Dermis blood vessel endothelial cell (primary cell): Measurements from ENCODE around the gene LPAR2. TPM values are rescaled to one million over a fixed set of nuclear protein-coding genes. Genes with fewer than 3 reads are reported as not detected.
"Not testable (repeated sequence)": the region's sequence is repeated elsewhere in the genome, so short reads cannot be mapped to it uniquely, and the experiment has no call there.

ENCODE experiments used
- DNase-seq: peaks from one replicate; pipeline ENCODE4 v3.0.0; 2010
- total RNA-seq: library from RNA; depleted of rRNA; stranded (reverse); fragments of >200 nt; gene quantifications from 2 replicates; pipeline ENCODE4 v1.2.3, GENCODE V29; 2014

LPAR2 gene
- total RNA-seq: 0.42 and 1.0 TPM in 2 replicates

- DNase-seq: no peak
Observed at GRCh38 chr19:19627621-19628500, at the start of gene LPAR2. Gene LPAR2, minus strand, starts transcription at chr19:19628220. Its CDS starts 945 bp downstream, at chr19:19627275.

- DNase-seq: no peak
Observed at GRCh38 chr19:19677579-19677978, 49.6 kb upstream of the LPAR2 start.

DNA sequence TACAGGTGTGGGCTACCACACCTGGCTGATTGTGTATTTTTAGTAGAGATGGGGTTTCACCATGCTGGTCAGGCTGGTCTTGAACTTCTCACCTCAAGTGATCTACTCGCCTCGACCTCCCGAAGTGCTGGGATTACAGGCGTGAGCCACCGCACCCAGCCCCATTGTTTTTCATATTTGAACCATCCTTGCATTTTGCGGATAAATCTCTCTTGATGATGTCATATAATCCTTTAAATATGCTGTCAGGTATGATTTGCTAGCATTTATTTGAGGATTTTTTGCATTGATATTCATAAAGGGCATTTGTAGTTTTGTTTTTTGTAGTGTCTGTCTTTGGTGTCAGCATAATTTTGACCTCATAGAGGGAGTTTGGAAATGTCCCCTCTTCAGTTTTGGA lies 46.3 kb upstream of the LPAR2 start:
- no peak for DNase-seq

GRCh38 chr19:19672816-19673215 lies 44.8 kb upstream of the LPAR2 start:
- no peak for DNase-seq

DNA sequence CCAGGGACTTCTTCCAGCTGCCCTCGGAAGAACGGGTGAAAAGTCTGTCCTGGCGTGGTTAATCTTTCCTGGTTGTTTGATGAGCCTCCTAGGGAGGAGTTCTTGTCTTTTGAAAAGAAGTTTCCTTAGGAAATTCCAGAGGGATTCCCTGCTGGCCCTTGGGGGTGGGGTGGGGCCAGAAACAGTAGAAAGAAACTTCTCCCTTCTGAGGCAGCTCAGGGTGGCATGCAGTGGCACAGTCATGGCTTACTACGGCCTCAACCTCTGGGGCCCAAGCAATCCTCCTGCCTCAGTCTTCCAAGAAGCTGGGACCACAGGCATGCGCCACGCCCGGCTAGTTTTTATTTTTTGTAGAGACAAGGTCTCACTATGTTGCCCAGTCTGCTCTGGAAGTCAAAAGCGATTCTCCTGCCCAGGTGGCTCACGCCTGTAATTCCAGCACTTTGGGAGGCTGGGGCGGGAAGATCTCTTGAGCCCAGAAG lies 42.1 kb upstream of the LPAR2 start:
- DNase-seq: no peak

- peak; percentile 95 for DNase-seq
Observed at GRCh38 chr19:19668230-19669012, 40.4 kb upstream of the LPAR2 start, which contains the start of gene ZNF101. Gene ZNF101, plus strand, starts transcription at chr19:19668839. Its CDS starts 125 bp downstream, at chr19:19668964.

- not testable (repeated sequence) for DNase-seq
Observed at GRCh38 chr19:19665420-19665948, 37.5 kb upstream of the LPAR2 start.

DNA sequence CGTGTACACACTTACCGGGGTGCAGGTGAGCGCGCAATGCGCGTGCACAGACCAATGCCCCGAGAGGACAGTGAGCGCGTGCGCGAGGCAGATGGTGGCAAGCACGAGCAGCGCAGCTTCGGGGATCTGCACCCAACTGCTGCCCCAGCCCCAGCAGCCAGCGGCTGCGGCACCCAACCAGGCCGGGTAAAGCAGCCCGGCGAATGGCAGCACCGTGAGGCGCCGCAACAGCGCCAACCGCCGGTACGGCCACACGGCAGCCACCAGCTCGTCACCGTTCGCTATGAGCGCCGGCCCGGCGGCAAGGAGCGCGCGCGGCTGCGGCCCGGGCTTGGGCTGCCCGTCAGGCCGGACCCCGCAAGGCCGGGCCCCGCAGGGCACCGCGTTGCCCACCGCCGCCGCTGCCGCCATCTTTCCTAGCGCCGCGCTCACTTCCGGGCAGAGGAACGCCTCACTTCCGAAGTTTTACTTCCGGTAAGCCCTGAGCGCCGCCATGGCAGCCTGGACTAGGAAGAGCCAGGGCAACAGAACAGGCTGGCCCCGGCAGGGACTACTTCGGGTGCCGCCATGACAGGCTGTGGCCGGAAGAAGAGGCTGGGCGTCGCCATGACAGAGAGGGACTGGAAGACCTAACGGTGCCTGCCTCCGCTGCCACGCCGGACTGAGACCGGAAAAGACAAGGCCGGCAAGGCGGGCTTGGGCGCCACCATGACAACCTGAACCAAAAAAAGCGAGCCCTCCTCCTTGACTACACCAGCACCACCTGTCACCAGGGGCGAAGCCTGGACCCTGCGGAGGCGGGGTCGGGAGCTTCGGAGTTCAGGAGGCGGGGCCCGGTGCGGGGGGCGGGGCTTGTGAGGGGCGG lies 35.5 kb upstream of the LPAR2 start, which contains the start of gene ATP13A1:
ATP13A1 (minus strand) TSS at position 421 of the 865 bp plus-strand sequence; CDS start at position 411, 10 bp downstream.
- peak; percentile 97 for DNase-seq

GRCh38 chr19:19662871-19663255 lies 34.8 kb upstream of the LPAR2 start:
- DNase-seq: no peak

DNA sequence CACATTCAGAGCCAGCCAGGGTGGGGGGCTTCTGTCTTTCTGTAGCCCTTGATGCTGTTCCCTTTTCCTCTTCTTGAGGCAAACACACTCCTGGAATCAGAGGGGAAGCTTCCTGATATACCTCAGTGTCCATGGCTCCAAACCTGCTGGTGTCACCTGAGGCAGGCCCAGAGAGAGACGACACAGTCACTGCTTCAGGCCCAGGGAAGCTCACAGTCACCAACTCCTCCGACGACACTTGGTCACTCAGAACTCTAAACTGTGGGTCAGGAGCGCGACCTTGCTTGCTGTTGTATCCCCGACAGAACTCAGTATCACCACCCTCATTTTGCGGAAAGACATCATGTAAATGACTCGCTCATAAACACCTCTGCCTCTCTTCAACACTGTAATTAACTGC lies 34.3 kb upstream of the LPAR2 start:
- DNase-seq: no peak

GRCh38 chr19:19661675-19662251 lies 33.7 kb upstream of the LPAR2 start:
- no peak for DNase-seq

DNA sequence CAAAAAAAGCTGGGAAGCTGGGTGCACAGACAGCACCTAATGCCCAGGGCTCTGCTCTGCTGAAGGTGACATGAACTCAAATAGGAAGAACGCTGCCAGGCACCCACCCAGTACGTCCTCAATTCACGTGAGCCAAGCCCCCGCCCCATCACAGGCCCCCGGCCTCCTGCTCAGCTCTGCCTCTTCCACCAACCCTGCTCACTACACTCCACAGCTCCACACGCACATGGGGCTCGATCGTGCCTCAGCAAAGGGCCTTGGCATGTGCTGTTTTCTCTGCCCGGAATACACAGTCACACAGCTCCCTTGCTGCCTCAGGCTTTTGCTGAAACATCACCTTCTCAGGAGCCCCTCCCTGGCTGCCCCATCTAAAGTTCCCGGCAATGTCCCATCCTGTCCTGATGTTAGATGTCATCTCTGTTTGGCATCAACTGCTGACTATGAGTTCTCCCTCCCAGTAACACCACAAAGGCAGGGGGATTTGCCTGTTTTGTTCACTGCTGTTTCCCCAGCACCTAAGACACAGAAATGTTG lies 33.2 kb upstream of the LPAR2 start:
- no peak for DNase-seq

- no peak for DNase-seq
Observed at GRCh38 chr19:19659646-19660245, 31.7 kb upstream of the LPAR2 start.

DNA sequence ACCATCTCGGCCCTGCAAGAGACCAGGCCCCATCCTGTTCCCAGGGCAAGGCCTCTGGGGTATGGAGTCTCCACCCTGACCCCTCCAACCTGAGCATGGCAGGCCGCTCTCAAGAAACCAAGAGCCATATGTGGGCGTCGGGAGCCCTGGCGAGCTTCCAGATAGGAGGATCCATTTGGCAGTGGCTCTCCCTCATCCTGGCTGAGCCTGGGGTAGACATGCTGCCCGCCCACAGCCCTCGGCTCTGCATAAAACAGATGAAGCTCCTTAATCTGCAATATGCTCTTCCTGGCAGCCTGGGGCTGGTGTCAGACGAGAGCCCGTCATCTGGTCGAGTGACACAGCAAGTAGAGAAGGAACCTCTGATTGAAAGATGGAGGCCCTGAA lies 29.4 kb upstream of the LPAR2 start:
- DNase-seq: no peak

GRCh38 chr19:19656451-19657396 lies 28.7 kb upstream of the LPAR2 start:
- DNase-seq: no peak

- DNase-seq: no peak
Observed at GRCh38 chr19:19655641-19656343, 27.8 kb upstream of the LPAR2 start.

DNA sequence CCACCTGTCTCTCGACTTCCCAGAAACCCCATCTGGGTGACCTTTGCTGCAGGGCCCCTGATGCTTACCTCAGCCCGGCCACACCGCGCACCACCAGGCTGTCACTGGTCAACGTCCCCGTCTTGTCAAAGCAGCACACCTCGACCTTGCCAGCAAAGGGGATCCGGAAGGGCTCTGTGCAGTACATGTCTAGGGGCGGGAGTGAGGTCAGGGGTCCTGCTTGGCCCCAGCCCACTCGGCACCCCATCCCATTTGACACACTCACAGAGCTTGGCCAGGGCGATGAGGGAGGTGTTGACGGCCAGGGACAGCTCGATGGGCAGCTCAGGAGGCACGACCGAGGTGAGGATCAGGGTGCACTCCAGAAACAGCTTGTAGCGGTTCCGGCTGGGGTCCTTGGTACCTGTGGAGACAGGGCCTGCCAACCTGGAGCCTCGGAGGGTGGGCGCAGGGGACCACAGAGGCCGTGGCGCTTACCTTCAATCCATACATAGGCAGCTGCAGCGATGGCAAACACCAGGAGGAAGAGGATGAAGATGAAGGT lies 27.1 kb upstream of the LPAR2 start:
- DNase-seq: no peak

- DNase-seq: no peak
Observed at GRCh38 chr19:19654441-19654840, 26.4 kb upstream of the LPAR2 start.
